OCI-LY7 (cell line): ENCODE results near the gene CYP17A1. TPM values are rescaled to one million over a fixed set of nuclear protein-coding genes. Genes with fewer than 3 reads are reported as not detected.

Experiments used
- BruUV-seq: library from RNA; stranded (reverse); fragments of 400-500 nt; replicated peaks from 2 replicates; lab custom pipeline; 2021; lab: Mats Ljungman, UMichigan
- CTCF ChIA-PET: fragments of 300-600 bp; sonication (Branson Sonifier 250); formaldehyde crosslinking; loops from one replicate; lab custom pipeline; 2022; ENCODE audit warnings: antibody characterized with exemption; ENCODE audit not compliant: unreplicated experiment; lab: Charles Lee
- POLR2A ChIA-PET: fragments of 300-600 bp; sonication (Branson Sonifier 250); formaldehyde crosslinking; loops from one replicate; lab custom pipeline; 2022; ENCODE audit warnings: antibody characterized with exemption; lab: Charles Lee
- DNase-seq: peaks from one replicate; pipeline ENCODE4 v3.0.0-alpha.2; 2015; ENCODE audit warnings: low spot score
- H2AFZ ChIP-seq: fragments of 200-600 bp; sonication (generic), shearing (Covaris generic); 2 replicates; pipeline ENCODE4 v1.6.1; 2014; ENCODE audit warnings: mild to moderate bottlenecking, antibody characterized with exemption, low read length, moderate library complexity
- H3K27ac ChIP-seq: fragments of 200-600 bp; sonication (generic); 2 replicates; pipeline ENCODE4 v1.5.1; 2014; ENCODE audit warnings: mixed run types, low read depth, mild to moderate bottlenecking, moderate library complexity, low read length, inconsistent platforms; ENCODE audit not compliant: poor library complexity, severe bottlenecking
- H3K36me3 ChIP-seq: fragments of 200-600 bp; sonication (generic); 2 replicates; pipeline ENCODE4 v1.6.1; 2014; ENCODE audit warnings: mild to moderate bottlenecking, antibody characterized with exemption, low read length, moderate library complexity, mixed read lengths; ENCODE audit not compliant: insufficient read depth
- H3K4me1 ChIP-seq: fragments of 200-600 bp; sonication (generic); 2 replicates; pipeline ENCODE4 v1.5.1; 2014; ENCODE audit warnings: mild to moderate bottlenecking, low read length; ENCODE audit not compliant: insufficient read depth, poor library complexity, severe bottlenecking
- H3K4me2 ChIP-seq: fragments of 200-600 bp; sonication (generic); 2 replicates; pipeline ENCODE4 v1.6.1; 2014; ENCODE audit warnings: mild to moderate bottlenecking, low read length
- H3K4me3 ChIP-seq: fragments of 200-600 bp; sonication (generic); 2 replicates; pipeline ENCODE4 v1.5.1; 2014; ENCODE audit warnings: mild to moderate bottlenecking, low read depth, low read length; ENCODE audit not compliant: poor library complexity, severe bottlenecking
- H3K79me2 ChIP-seq: fragments of 200-600 bp; sonication (generic); 2 replicates; pipeline ENCODE4 v1.6.1; 2016; ENCODE audit warnings: low read depth, mild to moderate bottlenecking, low read length, moderate library complexity, mixed read lengths; ENCODE audit not compliant: insufficient read depth
- H3K9me2 ChIP-seq: fragments of 200-600 bp; sonication (generic); 2 replicates; pipeline ENCODE4 v1.6.1; 2016; ENCODE audit warnings: mild to moderate bottlenecking, low read length, mixed read lengths; ENCODE audit not compliant: insufficient read depth
- H3K9me3 ChIP-seq: fragments of 200-600 bp; sonication (generic); 2 replicates; pipeline ENCODE4 v1.6.1; 2014; ENCODE audit warnings: mild to moderate bottlenecking, mixed run types, low read length, mixed read lengths
- H4K20me1 ChIP-seq: fragments of 200-600 bp; sonication (generic); 2 replicates; pipeline ENCODE4 v1.6.1; 2014; ENCODE audit warnings: mild to moderate bottlenecking, antibody characterized with exemption, low read length, moderate library complexity, mixed read lengths; ENCODE audit not compliant: insufficient read depth
- CTCF ChIP-seq: fragments of 200-600 bp; sonication (generic); conservative IDR thresholded peaks from 2 replicates; pipeline ENCODE4 v1.5.1; 2014; ENCODE audit warnings: mild to moderate bottlenecking, antibody characterized with exemption, low read length, moderate library complexity, mixed read lengths
- EZH2phosphoT487 ChIP-seq: fragments of 200-600 bp; sonication (generic); IDR thresholded peaks from 2 replicates; pipeline ENCODE4 v1.6.1; 2018; ENCODE audit warnings: low read depth, borderline replicate concordance, mild to moderate bottlenecking, mixed run types, antibody characterized with exemption, low read length, moderate library complexity, mixed read lengths
- intact Hi-C: fragments of 100-400 bp; cut with micrococcal nuclease; formaldehyde crosslinking; loops from one replicate; pipeline ENCODE4 v1.10.0; 2022; ENCODE audit not compliant: unreplicated experiment
- total RNA-seq, 2 experiments: library from RNA; depleted of rRNA in 1 of 2; stranded (reverse); fragments of >200 nt in 1 of 2; shearing (Covaris generic) in 1 of 2; gene quantifications; 2 replicates each; pipeline ENCODE4 v1.2.3, GENCODE V29; 2014 to 2022

Gene CYP17A1
- total RNA-seq, 2 experiments from 2014 or later: not detected

GRCh38 chr10:102785818-102786217 lies 51.4 kb downstream of the CYP17A1 start:
- H3K9me3 ChIP-seq: no peaks in the 10 kb centered on the region
- H3K9me2 ChIP-seq: no peaks in the 10 kb centered on the region
- no peak overlapping the region for H3K4me3 ChIP-seq
- no peak for DNase-seq
- no peak for TF ChIP-seq EZH2phosphoT487
- no peaks in the 10 kb centered on the region for H4K20me1 ChIP-seq
- peaks cover 5% of the 10 kb centered on the region; the same call in 1 of the 2 replicates for H3K36me3 ChIP-seq
- H2AFZ ChIP-seq: no peak overlapping the region
- H3K27ac ChIP-seq: no peak overlapping the region
- H3K4me1 ChIP-seq: no peaks in the 10 kb centered on the region
- CTCF ChIA-PET: no interaction called here
- POLR2A ChIA-PET: no interaction called here
- no peaks in the 10 kb centered on the region for H3K79me2 ChIP-seq
- intact Hi-C loops: no loop called here
- no TSS peak for BruUV-seq
- no peak overlapping the region for H3K4me2 ChIP-seq

GRCh38 chr10:102783568-102783967 lies 53.6 kb downstream of the CYP17A1 start:
- no peak overlapping the region for H3K4me3 ChIP-seq
- no TSS peak for BruUV-seq
- intact Hi-C loops: no loop called here

GRCh38 chr10:102782673-102783551 lies 54.3 kb downstream of the CYP17A1 start:
- TF ChIP-seq CTCF: no peak
- no peak for TF ChIP-seq EZH2phosphoT487
- no TSS peak for BruUV-seq
- H3K36me3 ChIP-seq: 0 out of 2 replicates have a peak, but pooled peaks cover 6% of the 10 kb centered on the region
- intact Hi-C loops: no loop called here
- no peaks in the 10 kb centered on the region for H3K9me2 ChIP-seq
- no peaks in the 10 kb centered on the region for H3K79me2 ChIP-seq
- H3K4me3 ChIP-seq: no peak overlapping the region
- POLR2A ChIA-PET: no interaction called here
- no peaks in the 10 kb centered on the region for H4K20me1 ChIP-seq
- no peak overlapping the region for H3K27ac ChIP-seq
- no peak overlapping the region for H2AFZ ChIP-seq
- no peak for DNase-seq
- CTCF ChIA-PET: interaction anchor here (0.6 kb wide), 1 partner anchor 708 kb away, joined by 6 read pairs; no protein-coding TSS in a partner anchor
- H3K4me1 ChIP-seq: no peaks in the 10 kb centered on the region
- no peaks in the 10 kb centered on the region for H3K9me3 ChIP-seq
- no peak overlapping the region for H3K4me2 ChIP-seq

More at GRCh38 chr10:102783568-102783967, 53.6 kb downstream of the CYP17A1 start:
- TF ChIP-seq CTCF (no peak), EZH2phosphoT487 (no peak)
- POLR2A ChIA-PET: no interaction called here
- CTCF ChIA-PET: interaction anchor here (0.6 kb wide), 1 partner anchor 709 kb away, joined by 6 read pairs; no protein-coding TSS in a partner anchor
- H3K4me2 ChIP-seq: no peak overlapping the region
- no peaks in the 10 kb centered on the region for H4K20me1 ChIP-seq
- H3K79me2 ChIP-seq: no peaks in the 10 kb centered on the region
- no peak overlapping the region for H3K27ac ChIP-seq
- H3K9me2 ChIP-seq: no peaks in the 10 kb centered on the region
- H3K4me1 ChIP-seq: no peaks in the 10 kb centered on the region
- DNase-seq: no peak
- 0 out of 2 replicates have a peak, but pooled peaks cover 6% of the 10 kb centered on the region for H3K36me3 ChIP-seq
- H3K9me3 ChIP-seq: no peaks in the 10 kb centered on the region
- no peak overlapping the region for H2AFZ ChIP-seq
